ENCODE data around the gene B4GALT4.

The B4GALT4 gene

GRCh38 chr3:119230745-119231144 lies 9.9 kb downstream of the B4GALT4 start:
- H3K9ac ChIP-seq (ENCODE audit: low read length), result no peak overlapping the region
- no peaks in the 10 kb centered on the region for H4K20me1 ChIP-seq (ENCODE audit: insufficient read depth, low read length)
- peaks cover 12% of the 10 kb centered on the region; the same call in 1 of the 2 replicates for H3K4me1 ChIP-seq (ENCODE audit: low read length)
- no peaks in the 10 kb centered on the region for H3K27me3 ChIP-seq (replicated peaks; ENCODE audit: insufficient read depth, low read length)
- TF ChIP-seq EZH2phosphoT487 (IDR thresholded peaks at IDR 0.05; ENCODE audit: low read length), result no peak
- no peak for TF ChIP-seq EZH2 (optimal IDR thresholded peaks at IDR 0.05; ENCODE audit: low read depth, low read length)
- TF ChIP-seq CTCF (IDR thresholded peaks at IDR 0.05; ENCODE audit: low read length), result no peak
- no peak for DNase-seq
- H3K79me2 ChIP-seq (ENCODE audit: low read length), result no peaks in the 10 kb centered on the region
- no peak overlapping the region for H3K4me2 ChIP-seq (ENCODE audit: low read depth, low read length)
- H3K36me3 ChIP-seq (replicated peaks; ENCODE audit: insufficient read depth, low read length), result no peaks in the 10 kb centered on the region; the same call in 1 of the 2 replicates
- no peaks in the 10 kb centered on the region for H3K9me2 ChIP-seq (replicated peaks; ENCODE audit: insufficient read depth, low read length)
- H3K27ac ChIP-seq (ENCODE audit: low read length), result no peak overlapping the region
- H2AFZ ChIP-seq (ENCODE audit: low read length), result no peak overlapping the region
- no peaks in the 10 kb centered on the region for H3F3A ChIP-seq (ENCODE audit: insufficient read depth, low read length)
- H3K4me3 ChIP-seq (ENCODE audit: low read length), result no peak overlapping the region
- H3K9me3 ChIP-seq (replicated peaks; ENCODE audit: insufficient read depth, low read length), result no peaks in the 10 kb centered on the region

- Histone ChIP-seq H3K27ac (ENCODE audit: low read length) (no peak overlapping the region), H3K4me3 (ENCODE audit: low read length) (no peak overlapping the region), H3K9me2 (replicated peaks; ENCODE audit: insufficient read depth, low read length) (no peaks in the 10 kb centered on the region), H3K4me1 (ENCODE audit: low read length) (peaks cover 6% of the 10 kb centered on the region; the same call in 1 of the 2 replicates), H3K9me3 (replicated peaks; ENCODE audit: insufficient read depth, low read length) (no peaks in the 10 kb centered on the region), H2AFZ (ENCODE audit: low read length) (no peak overlapping the region), H3K4me2 (ENCODE audit: low read depth, low read length) (no peak overlapping the region), H3F3A (ENCODE audit: insufficient read depth, low read length) (no peaks in the 10 kb centered on the region), H3K36me3 (replicated peaks; ENCODE audit: insufficient read depth, low read length) (no peaks in the 10 kb centered on the region; the same call in 1 of the 2 replicates), H3K9ac (ENCODE audit: low read length) (no peak overlapping the region), H4K20me1 (ENCODE audit: insufficient read depth, low read length) (no peaks in the 10 kb centered on the region), H3K79me2 (ENCODE audit: low read length) (no peaks in the 10 kb centered on the region), H3K27me3 (replicated peaks; ENCODE audit: insufficient read depth, low read length) (no peaks in the 10 kb centered on the region)
- DNase-seq, result no peak
- no peak for TF ChIP-seq EZH2phosphoT487 (IDR thresholded peaks at IDR 0.05; ENCODE audit: low read length)
- no peak for TF ChIP-seq EZH2 (optimal IDR thresholded peaks at IDR 0.05; ENCODE audit: low read depth, low read length)
- TF ChIP-seq CTCF (IDR thresholded peaks at IDR 0.05; ENCODE audit: low read length), result no peak
Observed at GRCh38 chr3:119230071-119230470, 10.6 kb downstream of the B4GALT4 start.

- Histone ChIP-seq H3K4me2 (ENCODE audit: low read depth, low read length) (no peak overlapping the region), H3K27me3 (replicated peaks; ENCODE audit: insufficient read depth, low read length) (no peaks in the 10 kb centered on the region), H3K79me2 (ENCODE audit: low read length) (no peaks in the 10 kb centered on the region), H3K9me3 (replicated peaks; ENCODE audit: insufficient read depth, low read length) (no peaks in the 10 kb centered on the region), H3F3A (ENCODE audit: insufficient read depth, low read length) (no peaks in the 10 kb centered on the region), H3K4me1 (ENCODE audit: low read length) (0 out of 2 replicates have a peak, but pooled peaks cover 3% of the 10 kb centered on the region), H3K4me3 (ENCODE audit: low read length) (no peak overlapping the region), H2AFZ (ENCODE audit: low read length) (no peak overlapping the region), H4K20me1 (ENCODE audit: insufficient read depth, low read length) (no peaks in the 10 kb centered on the region), H3K9ac (ENCODE audit: low read length) (no peak overlapping the region), H3K9me2 (replicated peaks; ENCODE audit: insufficient read depth, low read length) (no peaks in the 10 kb centered on the region), H3K27ac (ENCODE audit: low read length) (no peak overlapping the region), H3K36me3 (replicated peaks; ENCODE audit: insufficient read depth, low read length) (no peaks in the 10 kb centered on the region; the same call in 1 of the 2 replicates)
- no peak for DNase-seq
- TF ChIP-seq EZH2 (optimal IDR thresholded peaks at IDR 0.05; ENCODE audit: low read depth, low read length), result no peak
- no peak for TF ChIP-seq CTCF (IDR thresholded peaks at IDR 0.05; ENCODE audit: low read length)
Observed at GRCh38 chr3:119229190-119229589, 11.5 kb downstream of the B4GALT4 start.
